ENCODE measurements around the gene PLXNA2.

Gene PLXNA2

DNA sequence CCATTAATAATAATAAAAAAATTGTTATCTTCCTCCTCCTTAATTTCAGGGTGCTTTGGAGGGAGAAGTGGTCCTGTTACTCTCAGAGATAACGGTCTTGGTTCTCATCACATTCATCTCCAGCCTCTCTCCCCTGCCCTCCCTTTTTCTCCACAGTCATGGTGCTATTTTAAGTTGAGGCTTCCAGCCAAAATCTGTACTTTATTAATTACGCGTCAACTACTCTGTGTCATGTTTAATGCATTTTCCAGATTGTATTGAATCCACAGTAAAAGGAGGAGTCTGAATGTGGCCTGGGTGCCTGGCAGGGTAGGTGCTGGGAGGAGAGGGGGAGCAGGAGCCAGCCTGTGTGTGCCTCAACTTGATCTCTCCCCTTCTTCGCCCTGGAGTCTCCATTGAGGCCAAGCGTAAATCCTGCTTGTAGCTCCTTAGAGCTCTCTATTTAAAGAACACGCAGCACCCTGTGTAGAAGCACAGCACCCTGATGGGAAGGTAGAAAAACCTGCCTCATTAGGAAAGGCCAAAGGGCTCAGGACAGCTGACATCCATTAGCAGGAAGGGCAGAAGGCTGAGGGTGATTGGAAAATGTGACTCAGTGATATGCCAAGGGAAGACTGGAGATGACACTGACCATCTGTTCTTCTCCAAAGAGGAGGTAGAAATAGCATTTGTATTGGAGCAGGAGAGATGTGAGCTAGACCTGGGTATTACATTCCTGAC lies 82.4 kb downstream of the PLXNA2 start:
- TF ChIP-seq GATA3 (IDR thresholded peaks at IDR 0.05; ENCODE audit: low read depth, low read length) (peak; percentile 90), GATA2 (IDR thresholded peaks at IDR 0.05; ENCODE audit: low read depth, low read length) (peak; percentile 95)

GRCh38 chr1:208161005-208161404 lies 83.2 kb downstream of the PLXNA2 start:
- TF ChIP-seq GATA3 (IDR thresholded peaks at IDR 0.05; ENCODE audit: low read depth, low read length): no peak
- TF ChIP-seq GATA2 (IDR thresholded peaks at IDR 0.05; ENCODE audit: low read depth, low read length): no peak

DNA sequence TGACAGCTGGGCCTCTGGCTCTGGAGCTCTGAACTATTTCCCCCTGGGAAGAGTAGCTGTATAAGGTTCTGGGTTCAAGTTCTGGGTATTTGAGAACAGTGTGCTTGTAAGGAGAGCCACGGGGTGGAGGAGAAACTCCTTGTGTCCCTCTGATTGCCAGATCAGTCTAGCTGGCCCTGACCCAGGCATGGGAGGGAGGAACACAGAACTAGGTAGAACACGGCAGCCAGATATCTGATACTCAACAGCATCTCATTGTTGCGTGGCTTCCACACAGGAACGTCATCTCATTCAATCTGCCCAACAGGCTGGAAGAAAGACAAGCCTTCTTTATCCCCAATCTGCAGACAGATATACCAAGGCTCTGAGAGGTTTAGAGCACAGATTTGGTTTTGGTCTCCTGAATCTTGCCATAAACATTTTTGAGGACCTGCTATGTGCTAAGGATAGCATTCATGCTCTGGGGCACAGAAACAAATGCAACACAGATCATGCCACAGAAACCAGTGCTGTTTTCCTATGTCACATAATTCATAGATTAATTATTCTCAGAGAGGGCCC lies 83.8 kb downstream of the PLXNA2 start:
- no peak for TF ChIP-seq GATA3 (IDR thresholded peaks at IDR 0.05; ENCODE audit: low read depth, low read length)
- no peak for TF ChIP-seq GATA2 (IDR thresholded peaks at IDR 0.05; ENCODE audit: low read depth, low read length)

DNA sequence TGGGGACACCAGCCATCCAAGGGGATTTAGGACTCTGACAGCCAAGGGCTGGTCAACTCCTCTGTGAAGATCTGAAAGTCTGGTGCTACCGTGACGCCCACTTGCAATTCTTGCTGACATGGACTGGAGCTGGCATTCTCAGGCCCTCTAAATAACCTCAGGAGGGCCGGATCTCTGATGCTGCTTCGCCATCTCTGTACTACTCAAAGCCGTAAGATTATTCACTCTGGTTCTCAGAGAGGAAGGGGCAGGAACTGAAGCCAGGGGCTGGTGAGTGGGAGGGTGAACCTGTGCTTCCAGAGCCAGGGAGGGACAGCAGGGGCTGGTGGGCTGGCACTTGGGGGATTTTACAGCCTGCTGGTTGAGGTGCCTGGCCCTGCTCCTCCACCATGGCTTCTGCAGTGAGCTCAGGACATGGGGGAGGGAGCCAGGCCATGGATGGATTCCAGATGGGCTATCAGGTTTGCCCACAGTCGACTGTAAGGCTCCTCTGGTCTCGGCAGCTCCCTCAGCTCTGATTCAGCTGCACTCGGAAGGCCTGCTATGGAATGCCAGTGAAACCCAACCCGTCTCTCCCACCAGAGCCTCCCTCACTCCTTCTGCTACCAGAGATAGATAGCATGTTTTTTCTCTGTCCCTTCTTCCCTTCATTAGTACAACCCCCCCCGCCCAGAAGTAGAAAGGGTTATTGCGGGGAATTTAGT lies 84.5 kb downstream of the PLXNA2 start:
- TF ChIP-seq GATA3 (IDR thresholded peaks at IDR 0.05; ENCODE audit: low read depth, low read length): no peak
- no peak for TF ChIP-seq GATA2 (IDR thresholded peaks at IDR 0.05; ENCODE audit: low read depth, low read length)

DNA sequence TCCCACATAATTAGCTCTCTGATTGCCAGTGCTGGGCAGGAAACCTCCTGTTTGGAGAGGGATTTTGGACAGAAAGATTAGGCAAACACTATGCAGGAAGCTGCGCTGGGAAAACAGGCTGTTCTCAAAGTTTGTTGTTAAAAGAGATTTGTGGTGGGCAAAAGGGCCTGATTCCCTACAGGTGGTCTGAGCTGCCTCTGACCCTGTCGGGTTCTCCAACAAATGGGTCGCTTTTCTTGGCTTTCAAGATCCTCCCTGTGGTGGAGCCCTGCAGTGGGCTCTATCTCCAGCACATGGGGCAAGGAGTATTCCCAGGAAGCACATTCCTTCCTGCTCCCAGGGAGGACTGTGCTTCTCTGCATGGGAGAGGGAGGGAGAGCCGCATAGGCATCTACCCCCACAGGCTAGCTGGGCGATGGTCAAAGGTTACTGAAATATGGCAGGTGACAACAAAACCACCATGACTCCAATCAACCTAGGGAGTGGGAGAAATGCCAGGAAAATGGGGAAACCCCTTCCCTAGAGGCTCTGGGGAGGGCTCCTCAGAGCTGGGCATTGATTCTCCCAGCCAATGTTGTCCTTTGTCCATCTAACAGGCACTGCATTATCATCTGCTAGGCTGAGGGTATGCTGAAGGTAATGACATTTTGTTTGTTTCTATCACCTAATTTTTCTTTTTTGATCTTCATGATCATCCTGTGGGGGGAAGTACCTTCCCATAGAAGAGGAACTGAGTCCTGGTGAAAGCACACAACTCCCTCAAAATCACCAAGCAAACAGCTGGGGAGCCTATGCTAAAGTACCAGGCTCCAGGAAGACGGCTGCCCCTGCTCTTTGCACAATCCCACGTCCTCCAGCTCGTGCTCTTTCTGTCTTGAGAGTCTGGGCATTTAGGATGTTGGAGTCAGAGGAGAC lies 85.3 kb downstream of the PLXNA2 start:
- TF ChIP-seq GATA2 (IDR thresholded peaks at IDR 0.05; ENCODE audit: low read depth, low read length) (no peak), GATA3 (IDR thresholded peaks at IDR 0.05; ENCODE audit: low read depth, low read length) (no peak)

GRCh38 chr1:208157769-208158168 lies 86.4 kb downstream of the PLXNA2 start:
- TF ChIP-seq GATA2 (IDR thresholded peaks at IDR 0.05; ENCODE audit: low read depth, low read length) (no peak), GATA3 (IDR thresholded peaks at IDR 0.05; ENCODE audit: low read depth, low read length) (no peak)

DNA sequence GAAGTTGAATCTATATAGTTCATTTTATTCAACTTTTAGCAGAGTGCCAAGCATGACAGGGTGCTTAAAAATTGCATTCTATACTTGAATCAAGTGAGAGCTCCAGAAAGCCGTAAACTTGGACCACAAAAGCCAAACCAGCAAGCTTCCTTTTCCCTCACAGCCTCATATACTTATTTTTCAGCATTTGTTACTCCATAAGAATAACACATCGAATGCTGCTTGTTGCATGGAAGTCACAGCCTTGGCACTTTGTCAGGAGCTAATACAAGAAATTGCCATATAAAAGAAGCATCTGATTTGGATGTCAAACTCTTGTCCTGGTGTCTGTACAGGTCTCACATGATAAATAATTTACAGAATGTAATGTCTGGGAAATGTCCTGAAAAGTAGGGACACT lies 87.4 kb downstream of the PLXNA2 start:
- TF ChIP-seq GATA3 (IDR thresholded peaks at IDR 0.05; ENCODE audit: low read depth, low read length) (no peak), GATA2 (IDR thresholded peaks at IDR 0.05; ENCODE audit: low read depth, low read length) (no peak)

DNA sequence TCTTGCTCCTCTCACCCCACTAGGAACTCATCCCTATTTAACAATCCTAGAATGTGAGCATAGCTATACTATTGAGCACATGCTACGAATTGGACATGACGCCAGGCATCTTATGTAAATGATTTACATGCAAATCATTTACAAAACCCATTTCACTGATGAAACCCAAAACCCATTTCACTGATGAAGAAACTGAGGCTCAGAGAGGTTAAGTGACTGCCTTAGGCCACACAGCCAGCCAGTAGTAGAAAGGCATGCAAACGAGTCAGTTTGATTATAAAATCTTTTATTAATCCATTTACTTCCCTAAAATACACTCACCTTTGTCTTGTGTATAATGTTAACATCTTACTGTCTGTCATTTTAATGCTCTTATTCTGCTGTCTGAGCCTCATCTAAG lies 87.9 kb downstream of the PLXNA2 start:
- no peak for TF ChIP-seq GATA3 (IDR thresholded peaks at IDR 0.05; ENCODE audit: low read depth, low read length)
- no peak for TF ChIP-seq GATA2 (IDR thresholded peaks at IDR 0.05; ENCODE audit: low read depth, low read length)

DNA sequence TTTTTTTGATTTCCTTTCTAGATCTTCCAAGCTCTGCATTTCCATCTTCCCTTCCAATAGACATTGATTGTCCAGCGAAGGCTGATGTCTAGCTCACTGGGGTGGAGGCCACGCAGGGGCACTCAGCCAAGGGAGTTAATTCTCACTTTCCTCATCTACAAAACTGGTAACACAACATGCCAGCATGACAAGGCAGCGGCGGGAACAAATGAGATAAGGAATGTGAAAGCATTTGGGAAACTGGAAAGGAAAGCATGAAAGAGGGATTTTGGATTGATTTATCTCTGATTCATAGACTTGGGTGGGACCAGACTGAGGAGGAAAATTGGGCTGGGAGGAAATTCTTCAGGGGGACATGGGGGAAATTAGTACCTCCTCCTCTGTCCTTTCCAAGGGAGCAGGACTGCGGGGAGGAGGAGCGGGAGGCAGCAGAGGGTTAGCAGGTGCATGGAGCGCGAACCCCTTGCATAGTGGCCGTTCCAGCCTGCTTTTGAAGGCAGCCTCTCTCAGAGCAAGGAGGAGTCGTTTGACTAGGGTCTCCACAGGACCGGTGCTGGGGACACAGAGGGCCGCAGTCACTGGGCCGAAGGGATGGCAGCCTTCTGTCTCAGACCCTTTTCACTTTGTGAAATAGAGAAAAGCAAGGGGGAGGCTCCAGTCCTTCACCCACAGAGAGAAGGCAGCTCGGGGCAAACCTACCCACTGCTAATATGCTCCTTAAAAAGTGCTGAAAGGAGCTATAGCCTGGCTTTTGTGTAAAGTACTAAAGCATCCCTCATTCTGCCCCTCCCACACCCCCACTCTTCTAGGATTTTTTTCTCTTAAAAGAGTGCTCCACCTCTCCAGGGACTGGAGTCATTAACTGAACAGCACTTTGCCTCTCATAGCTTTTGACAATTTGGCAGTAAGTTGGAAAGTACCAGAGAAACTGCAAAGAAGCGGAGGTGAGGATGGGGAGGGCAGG lies 89.2 kb downstream of the PLXNA2 start:
- TF ChIP-seq GATA3 (IDR thresholded peaks at IDR 0.05; ENCODE audit: low read depth, low read length) (no peak), GATA2 (IDR thresholded peaks at IDR 0.05; ENCODE audit: low read depth, low read length) (no peak)

DNA sequence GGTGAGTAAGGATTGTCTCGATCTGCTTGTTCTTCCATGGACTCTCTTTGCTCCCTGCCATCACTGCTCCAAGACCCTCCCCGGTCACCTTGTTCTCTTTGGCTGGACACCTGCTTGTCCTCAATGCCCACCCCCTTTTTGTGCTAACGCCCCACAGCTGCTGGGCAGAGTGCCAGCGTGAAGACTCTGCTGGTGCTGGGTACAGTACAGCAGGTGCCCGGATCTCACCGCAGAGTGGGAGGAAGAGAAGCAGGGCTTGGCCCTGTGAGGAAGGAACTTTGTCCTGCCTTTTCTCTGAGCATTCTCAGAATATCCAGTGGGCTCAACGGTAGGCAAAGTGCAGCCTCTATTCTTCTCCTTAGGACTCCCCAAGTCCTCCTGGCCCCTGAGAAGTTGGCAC lies 90.1 kb downstream of the PLXNA2 start:
- no peak for TF ChIP-seq GATA2 (IDR thresholded peaks at IDR 0.05; ENCODE audit: low read depth, low read length)
- no peak for TF ChIP-seq GATA3 (IDR thresholded peaks at IDR 0.05; ENCODE audit: low read depth, low read length)

DNA sequence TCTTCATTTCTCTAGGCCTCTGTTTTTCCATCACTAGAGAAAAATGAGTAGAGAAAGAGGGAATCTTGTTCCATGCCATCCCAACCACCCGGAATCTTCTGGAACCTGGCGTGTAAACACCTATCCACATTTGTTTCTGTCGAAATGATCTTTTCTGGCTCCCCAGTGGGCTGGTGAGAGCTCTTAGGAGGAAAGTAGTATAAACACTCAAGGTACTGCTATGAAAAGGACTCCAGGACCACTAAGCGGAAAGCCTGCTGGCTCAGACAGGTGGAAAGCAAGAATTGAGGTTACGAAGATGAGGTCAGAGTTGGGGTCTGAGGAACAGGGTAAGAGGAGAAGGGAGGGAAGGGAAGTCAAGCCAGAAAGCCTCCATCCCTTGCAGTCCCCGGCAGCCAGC lies 90.8 kb downstream of the PLXNA2 start:
- no peak for TF ChIP-seq GATA2 (IDR thresholded peaks at IDR 0.05; ENCODE audit: low read depth, low read length)
- no peak for TF ChIP-seq GATA3 (IDR thresholded peaks at IDR 0.05; ENCODE audit: low read depth, low read length)

DNA sequence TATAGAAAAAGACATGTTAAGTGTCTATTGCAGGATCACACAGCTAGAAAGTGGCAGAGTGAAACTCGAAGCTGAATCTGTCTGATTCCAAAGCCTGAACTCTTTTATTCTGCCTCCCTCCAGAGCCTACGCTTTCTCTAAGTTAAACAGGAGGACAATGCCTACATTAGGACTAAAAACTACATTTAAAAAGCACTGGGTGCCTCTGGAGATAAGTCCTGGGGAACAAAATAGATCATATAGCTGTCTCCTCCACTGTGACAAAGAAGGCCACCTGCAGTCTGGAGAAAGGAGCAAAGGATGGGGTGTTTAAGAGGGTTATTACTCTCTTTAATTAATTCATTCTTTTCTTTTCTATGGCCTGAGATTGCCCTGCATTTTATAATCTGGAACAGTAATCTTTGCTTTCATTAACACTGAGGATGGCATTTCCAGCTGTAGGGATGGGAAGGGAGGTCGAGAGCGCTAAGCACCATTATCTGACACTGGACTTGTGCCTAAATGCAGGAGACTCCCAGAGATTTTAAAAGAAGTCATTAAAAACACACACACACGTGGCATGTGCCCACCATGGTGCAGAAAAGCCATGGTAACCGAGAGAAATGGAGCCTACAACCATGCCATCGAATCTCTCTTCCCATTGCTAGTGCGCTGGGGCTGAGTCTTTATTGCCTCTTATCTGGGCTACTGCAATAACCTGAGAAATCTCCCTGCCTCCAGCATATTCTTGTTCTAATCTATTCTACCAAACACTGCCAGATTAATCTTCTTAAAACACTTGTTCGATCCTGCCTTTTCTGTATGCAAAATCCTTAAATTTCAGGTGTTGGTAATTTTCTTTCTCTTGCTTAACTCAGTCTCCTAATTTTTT lies 92.2 kb downstream of the PLXNA2 start:
- TF ChIP-seq GATA3 (IDR thresholded peaks at IDR 0.05; ENCODE audit: low read depth, low read length) (no peak), GATA2 (IDR thresholded peaks at IDR 0.05; ENCODE audit: low read depth, low read length) (no peak)
